HG02798 (cell line): ENCODE data around the gene DDX54.
A peak's percentile ranks its signal among the peaks of the same experiment; 100 is the strongest.
"Not testable (repeated sequence)": the region's sequence is repeated elsewhere in the genome, so short reads cannot be mapped to it uniquely, and the experiment has no call there.

Experiments used
- ATAC-seq: cut with Tn5 transposase; IDR thresholded peaks from one replicate; pipeline ENCODE4 v1.9.1; 2021; ENCODE audit warnings: mild to moderate bottlenecking; ENCODE audit not compliant: unreplicated experiment, poor library complexity

DDX54 gene

DNA sequence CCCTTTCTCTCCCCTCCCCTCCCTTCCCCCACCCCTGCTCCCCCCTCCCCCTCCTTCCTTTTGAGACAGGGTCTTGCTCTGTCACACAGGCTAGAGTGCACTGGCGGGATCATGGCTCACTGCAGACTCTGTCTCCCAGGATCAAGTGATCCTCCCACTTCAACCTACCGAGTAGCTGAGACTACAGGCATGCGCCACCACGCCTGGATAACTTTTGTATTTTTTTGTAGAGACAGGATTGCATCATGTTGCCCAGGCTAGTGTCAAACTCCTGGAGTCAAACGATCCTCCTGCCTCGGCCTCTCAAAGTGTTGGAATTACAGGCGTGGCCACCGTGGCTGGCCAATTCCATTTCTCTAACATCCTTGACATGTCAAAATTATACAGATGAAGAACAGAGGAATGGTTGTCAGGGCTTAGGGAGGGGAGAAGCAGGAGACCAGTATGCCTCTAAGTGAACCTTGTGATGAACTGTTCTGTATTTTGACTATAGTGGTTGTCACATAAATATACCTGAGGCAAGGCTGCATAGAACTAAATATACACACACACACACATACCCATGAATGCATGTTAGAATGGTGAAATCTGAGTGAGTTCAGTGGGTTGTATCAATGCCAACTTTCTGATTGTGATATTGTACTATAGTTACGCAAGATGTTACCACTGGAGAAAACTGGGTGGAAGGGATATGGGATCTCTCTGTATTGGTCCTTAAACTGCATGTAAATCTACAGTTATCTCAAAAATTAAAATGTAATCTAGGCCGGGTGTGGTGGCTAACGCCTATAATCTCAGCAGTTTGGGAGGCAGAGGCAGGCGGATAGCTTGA, 39.3 kb downstream of the DDX54 start:
- ATAC-seq: no peak

DNA sequence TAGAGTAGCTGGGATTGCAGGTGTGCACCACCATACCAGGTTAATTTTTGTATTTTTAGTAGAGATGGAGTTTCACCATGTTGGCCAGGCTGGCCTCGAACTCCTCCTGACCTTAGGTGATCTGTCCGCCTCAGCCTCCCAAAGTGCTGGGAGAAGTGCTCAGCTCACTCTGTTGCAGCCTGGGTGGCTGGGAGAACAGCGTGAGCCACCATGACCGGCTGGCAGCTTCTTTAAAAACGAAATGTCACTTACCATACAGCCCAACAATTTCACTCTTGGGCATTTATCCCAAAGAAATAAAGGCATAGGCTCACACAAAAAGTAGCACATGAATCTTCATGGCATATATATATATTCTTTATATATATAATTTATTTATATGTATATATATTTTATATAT, 40.5 kb downstream of the DDX54 start:
- ATAC-seq: no peak

DNA sequence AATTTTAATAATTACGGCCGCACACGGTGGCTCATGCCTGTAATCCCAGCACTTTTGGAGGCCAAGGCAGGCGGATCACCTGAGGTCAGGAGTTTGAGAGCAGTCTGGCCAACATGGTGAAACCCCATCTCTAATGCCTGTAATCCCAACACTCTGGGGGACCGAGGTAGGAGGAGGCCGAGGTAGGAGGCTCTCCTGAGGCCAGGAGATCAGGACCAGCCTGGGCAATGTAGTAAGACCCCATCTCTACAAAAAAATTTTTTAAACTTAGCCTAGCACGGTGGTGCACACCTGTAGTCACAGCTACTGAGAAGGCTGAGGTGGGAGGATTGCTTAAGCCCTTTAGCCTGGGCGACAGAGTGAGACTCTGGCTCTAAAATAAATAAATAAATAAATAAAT, 41.3 kb downstream of the DDX54 start:
- no peak for ATAC-seq

DNA sequence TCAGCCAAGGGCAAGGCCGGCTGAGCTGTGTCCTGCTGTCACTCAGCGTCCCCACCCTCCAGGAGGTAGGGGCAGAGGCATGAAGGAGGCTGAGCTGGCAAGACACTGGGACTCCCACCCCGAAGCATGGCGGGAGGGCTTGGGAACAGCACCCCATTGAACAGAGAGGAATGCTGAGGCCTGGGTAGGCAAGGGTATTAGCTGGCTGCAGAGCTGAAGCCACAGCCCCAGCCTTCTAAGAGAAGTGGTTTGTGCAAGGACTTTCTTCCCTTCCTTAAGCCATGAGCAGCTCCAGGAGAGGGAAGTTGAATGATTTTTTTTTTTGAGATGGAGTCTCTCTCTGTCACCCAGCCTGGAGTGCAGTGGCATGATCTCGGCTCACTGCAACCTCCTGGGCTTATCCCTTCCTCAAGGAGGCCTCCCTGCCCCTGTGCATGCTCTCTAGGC, 42.4 kb downstream of the DDX54 start:
- no peak for ATAC-seq

DNA sequence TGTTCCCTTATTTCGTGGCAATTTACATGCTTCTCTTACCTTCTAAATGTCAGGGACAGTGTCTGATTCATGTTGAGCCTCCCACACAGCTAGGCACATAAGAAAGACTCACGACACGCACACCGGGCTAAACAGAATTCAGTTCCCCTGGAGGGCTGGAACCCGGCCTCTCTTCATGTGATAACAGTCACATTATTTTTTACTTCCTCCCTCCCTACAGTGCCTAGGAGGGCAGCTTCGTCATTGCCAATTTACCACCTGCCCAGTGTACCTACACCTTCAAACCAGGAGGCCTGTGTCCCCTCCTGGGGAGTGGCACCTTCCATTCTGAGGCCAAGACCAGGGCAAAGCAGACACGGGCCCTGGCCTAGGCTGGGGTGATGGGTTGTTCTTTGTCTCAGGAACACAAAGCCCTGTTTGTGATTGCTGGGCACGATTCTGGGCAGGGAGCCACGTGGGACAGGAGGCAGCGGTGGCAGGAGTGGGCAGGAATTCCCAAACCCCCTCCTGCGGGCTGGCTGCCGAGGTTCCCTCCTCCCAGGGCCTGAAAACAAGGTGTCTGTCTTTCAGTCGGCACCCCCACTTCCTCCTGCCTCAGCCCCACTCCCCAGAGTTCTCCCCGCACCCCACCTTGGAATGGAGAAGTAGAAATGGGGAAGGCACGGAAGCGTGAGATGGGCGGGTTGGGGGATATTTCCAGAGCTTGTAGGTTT, 42.9 kb downstream of the DDX54 start:
- ATAC-seq: no peak

DNA sequence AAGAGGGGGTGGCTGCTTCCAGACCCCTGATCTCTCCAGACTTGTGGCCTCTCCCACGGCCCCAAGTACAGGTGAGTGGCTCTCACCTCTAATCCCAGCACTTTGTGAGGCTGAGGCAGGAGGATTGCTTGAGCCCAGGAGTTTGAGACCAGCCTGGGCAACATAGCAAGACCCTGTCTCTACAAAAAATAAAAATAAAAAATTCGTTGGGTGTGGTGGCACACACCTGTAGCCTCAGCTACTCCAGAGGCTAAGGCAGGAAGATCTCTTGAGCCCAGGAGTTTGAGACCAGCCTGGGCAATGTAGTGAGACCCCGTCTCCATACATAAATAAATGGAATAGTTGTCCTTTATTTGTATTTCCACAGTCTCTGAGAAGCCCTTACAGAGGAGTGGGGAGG, 43.6 kb downstream of the DDX54 start:
- ATAC-seq: not testable (repeated sequence)

DNA sequence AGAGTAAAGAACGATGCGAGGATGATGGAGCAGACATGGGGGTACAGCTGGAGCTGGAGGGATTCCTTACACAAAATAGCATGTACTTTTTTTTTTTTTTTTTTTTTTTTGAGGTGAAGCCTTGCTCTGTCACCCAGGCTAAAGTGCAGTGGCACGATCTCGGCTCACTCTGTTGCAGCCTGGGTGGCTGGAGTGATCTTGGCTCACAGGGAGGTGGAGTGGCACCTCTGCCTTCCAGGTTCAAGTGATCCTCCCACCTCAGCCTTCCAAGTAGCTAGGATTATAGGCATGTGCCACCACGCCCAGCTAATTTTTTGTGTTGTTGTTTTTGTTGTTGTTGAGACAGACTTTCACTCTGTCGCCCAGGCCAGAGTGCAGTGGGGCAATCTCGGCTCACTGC, 44.6 kb downstream of the DDX54 start:
- ATAC-seq: no peak

DNA sequence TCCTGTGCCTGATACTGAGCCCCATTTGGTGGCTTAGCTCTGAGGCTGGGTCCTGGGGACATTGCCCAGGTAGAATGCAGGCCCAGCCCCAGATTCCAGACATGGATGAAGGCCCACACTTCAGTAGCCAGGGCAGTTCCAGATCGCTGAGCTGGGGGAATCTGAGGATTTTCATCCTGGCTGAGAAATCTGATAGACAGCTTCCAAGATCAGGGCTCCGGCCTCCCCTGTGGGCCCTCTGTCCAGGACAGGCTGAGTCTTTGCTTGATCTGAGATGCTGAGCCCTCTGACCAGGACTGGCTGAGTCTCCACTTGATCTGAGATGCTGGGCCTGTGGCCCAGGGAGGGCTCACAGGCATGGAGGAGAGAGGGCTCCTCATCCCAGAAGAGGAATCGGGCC, 46.5 kb downstream of the DDX54 start:
- no peak for ATAC-seq

DNA sequence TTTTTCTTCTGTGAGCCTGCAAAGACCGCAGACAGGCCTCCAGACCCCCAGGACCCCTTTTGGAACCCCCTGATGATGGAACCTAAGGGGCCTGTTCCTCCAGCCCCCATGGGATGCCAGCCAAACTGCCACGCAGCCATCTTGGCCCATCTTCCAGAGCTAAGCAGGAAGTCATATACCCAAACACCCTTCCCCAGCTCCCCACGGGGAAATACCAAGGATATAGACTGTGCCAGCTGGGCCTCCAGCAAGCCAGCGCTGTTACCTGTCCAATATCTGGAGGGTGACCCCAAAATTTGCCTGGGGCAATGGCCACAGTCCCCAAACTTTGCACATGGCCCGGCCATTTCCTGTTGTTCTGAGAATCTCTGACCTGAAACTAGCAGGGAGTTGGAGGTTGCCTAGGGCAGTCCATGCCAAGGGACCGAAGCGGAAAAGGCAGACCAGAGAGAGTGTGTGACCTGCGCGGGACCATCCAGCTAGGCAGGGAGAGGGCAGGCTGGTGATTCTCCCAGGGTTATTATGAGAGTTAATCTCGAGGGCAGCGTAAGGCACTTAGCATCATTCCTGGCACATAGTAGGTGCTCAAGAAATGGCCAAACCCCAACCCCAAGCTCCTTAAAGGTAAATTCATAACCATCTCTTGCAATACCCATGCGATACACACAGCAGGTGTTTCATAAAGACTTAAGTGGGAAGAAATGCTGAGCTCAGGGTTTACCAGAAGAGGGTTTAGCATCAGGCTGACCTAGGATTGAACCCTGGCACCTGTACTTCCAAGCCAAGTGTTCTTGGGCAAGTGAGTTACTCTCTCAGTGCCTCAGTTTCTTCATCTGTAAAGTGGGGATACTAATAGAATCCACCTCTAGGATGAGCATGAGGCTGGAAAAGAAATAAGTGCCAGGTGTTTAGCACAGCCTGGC, 47.2 kb downstream of the DDX54 start:
- no peak for ATAC-seq

DNA sequence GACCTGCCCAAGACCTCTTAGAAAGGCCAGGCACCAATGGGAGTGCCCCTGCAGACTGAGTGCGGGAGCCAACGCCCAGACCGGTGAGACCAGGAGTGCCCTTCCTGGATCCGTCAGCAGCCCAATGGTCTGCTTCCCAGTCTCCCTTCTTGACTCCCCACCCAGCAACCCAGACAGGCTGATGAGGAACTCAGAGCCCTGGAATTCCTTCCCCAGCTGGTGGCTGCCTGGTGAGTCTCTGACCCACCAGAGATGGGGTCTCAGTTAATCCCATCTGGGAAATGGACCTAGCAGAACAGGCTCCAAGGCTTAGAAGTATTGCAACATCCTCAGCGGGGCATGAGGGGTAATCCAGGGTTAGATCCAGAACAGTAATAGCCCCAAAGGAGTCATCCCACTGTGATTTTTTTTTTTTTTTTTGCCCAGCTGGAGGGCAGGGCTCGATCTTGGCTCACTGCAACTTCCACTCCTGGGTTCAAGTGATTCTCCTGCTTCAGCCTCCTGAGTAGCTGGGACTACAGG, 48.2 kb downstream of the DDX54 start:
- ATAC-seq: no peak

DNA sequence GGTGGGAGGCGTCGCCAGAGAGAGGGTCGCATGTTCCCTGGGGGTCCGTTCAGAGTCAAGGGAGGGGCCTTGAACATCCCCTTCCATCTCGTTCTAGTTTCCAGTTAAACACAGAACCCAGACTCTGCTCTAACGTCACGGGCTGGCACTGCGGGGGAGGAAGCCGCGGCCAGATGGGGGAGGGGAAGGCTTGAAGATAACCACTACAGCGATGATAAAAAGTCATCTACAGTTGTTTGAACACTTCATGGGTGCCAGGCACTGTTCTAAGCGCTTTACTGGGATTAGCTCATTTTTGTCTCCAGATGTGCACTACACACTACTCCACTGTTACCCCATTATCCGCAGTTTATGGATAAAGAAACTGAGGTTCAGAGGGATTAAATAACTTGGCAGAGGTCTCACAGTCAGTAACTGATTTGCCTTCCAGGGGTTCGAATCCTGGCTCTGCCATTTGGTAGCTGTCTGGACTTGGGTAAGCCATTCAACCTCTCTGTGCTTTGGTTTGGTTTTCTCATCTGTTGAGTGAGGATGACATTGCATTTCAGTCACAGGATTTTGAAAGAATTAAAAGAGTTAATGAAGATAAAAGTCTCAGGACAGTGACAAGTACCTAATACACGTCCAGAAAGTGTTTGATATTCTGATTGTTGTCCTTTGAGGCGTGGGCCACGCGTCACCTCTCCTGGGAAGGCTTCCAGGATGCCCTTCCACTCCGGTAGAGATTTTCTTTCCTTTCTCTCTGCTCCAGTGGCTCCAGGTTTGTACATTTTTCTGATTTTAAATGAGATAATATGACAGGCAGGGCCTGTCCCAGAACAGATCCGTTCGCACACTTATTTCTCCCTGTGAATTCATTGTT, 48.9 kb downstream of the DDX54 start:
- no peak for ATAC-seq

DNA sequence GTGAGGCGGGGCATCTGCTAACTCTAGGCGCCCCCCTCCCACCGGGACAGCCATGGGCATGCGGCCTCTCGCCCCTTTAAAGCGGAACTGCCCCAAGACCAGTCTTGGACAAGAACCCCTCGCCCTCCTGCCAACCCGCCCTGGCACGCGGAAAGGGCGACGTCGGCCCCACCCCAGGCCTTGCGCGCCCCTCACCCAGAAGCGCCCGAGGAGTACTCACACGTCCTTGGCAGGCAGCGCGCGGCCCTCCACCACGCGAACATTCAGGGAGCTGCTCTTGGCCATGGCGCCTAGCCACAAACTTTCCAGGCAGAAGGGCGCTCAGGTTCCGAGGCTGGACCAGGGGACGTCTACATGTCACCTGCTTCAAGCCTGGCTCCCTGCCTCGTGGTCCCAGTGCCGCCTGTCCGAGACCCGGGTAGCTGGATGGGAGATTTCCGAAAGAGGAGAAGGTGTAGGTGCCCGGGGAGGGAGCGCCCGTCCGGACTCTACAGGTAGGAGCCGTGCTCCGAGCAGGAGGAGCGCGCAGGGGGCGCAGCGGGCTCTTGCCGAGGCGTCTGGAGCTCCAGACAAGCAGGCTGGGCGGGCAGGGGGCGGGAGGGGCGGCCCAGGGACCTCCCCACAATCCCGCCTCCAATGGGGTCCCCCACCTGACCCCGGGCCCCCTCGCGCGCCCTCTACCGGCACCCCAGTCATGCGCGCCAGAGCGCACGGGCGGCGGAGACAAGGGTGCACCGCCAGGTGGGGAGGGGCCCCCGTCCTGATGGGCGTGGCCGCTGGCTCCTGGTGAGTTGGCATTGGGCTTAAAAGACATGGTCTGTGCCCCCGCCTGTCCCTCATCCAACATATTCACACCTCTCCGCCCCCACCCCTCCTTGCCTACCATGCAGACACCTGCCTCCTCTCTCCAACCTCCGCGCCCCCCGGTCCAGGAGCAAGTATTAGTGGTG, 49.8 kb downstream of the DDX54 start, which contains the start of gene RASAL1:
TSS of gene RASAL1 (minus strand) at position 584 of the 950 bp plus-strand sequence. CDS start at position 285, 299 bp downstream.
- peak; percentile 52 for ATAC-seq

DNA sequence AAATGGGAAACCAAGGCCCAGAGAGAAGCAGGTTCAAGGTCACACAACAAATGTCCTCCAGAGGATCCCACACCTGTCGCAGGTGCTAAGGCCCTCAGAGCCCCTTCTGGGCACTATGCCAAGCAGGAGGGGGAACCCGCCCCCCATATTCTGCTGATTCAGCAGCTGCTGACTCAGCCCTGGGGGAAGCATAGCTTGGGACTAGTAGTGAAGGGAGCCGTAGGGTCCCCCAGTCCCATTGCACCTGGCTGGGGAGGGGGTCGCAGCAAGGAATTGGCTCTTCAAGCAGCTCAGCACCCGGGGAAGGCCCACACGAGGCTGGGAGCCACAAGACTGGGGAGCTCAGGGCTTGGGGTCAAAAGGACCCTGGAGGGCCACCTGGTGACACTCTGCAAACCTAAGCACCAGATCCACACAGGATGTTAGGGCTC, 50.7 kb downstream of the DDX54 start:
- no peak for ATAC-seq

DNA sequence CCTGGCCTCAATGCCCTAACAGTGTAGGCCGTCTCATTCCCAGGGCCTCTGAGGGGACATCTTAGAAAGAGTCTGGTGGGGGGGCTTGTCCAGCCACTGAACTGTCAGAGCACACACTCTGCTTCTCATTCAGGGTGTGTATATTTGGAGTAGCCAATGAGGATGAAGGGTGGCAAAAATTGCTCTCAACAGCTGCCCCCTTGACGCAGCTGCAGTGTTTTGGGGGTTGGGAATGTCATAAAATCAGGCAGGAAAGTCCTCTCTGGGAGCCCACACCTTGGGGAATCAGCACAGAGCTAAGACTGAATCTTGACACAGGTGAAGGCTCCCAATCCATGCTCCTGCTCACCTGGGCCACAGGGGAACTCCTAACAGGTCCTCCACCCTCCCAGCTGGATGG, 51.2 kb downstream of the DDX54 start:
- ATAC-seq: no peak

DNA sequence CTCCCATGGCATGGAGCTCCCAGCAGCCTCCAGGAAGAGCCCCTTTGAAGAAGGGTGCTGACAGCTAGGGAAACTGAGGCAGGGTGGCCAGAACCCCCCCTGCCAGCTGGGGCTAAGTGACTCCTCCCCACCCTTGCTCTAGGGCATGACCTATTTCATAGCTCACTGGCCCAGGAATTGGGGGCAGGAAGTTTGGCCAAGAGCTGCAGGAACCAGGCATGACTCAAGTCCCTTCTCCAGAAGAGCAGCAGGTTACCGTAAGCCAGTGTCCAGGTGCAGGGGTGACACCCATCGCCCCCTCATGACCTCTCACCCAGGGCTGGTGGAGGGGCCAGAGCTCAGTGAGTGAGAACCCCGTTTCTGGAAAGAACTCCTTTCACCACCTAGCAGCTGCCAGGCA, 51.6 kb downstream of the DDX54 start:
- ATAC-seq: no peak

DNA sequence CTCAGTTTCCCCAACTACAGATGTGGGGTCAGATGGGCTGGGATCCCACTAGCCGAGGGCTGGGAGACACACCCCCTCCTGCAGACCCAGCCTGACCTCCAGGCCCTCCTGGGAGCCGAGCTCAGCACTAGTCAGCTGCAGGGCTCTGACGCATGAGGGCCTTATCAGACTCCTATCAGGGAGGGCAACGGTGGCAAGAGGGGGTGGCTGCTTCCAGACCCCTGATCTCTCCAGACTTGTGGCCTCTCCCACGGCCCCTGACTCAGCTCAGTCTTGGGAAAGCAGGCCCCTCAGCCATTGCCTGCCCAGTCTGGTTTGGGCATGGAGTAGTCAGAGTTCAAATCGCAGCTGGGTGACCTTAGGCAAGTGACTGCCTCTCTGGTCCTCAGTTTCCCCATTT, 52.2 kb downstream of the DDX54 start:
- ATAC-seq: no peak

DNA sequence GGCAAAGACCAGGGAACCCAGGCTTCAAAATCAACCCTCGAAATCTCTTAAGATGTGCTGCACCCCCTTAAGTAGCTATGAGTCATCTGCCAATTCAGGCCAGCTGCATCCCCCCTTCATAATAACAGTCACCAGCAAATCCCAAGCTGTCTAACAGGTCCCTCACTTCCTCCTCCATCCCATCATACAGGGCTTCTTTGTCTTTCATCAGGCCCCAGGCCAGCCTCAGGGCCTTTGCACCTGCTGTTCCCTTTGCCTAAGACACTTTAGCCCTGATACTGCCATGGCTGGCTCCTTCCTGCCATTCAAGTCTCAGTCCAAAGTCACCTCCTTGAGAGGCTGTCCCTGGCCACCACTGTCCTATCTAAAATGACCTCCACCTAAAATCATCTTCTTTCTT, 53.7 kb downstream of the DDX54 start:
- no peak for ATAC-seq

DNA sequence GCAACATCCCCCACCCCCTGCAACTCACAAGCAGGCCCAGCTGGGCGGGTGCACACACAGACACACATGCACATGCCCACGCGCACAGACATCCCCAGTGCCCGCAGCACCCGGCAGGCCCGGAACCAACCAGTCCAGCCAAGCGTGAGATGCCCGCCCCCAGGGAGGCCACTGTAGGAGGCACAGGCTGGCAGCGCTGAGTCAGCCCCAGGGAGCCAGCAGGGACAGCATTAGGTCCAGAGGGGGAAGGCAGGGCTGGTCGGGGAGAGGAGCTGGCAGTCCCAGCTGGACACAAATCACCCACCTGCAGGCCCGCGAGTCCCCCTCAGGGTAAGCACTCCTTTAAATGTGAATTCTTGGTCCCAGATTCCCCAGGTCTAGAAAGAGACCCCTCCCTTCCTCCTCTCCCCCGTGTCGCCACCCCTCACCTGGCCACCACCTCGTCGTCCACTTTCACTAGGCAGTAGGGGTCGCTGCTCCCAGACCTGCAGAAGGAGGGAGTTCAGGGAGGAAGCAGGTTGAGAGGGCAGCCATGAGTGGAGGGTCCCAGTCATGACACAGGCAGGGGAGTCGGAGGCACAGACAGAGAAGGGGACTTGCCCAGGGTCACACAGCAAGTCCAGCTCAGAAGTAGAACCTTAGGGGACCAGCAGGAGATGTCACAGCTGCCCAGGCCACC, 54.7 kb downstream of the DDX54 start:
- ATAC-seq: no peak
